Esophagus muscularis mucosa (tissue), 4 donors: Measurements from ENCODE around the gene DGAT2L6.

Experiments
- CTCF ChIP-seq, 3 experiments: fragments of 200-600 bp in 2 of 3; fragments of 450-650 bp in 1 of 3; sonication (generic) in 2 of 3; IDR thresholded peaks; one replicate each; pipeline ENCODE4 v1.5.1; 2017 to 2019; ENCODE audit warnings: antibody characterized with exemption in 3 of 3, mild to moderate bottlenecking in 2 of 3, moderate library complexity in 1 of 3
- EP300 ChIP-seq: sonication (generic); formaldehyde crosslinking; IDR thresholded peaks from one replicate; pipeline ENCODE4 v1.6.1; 2017; ENCODE audit warnings: antibody characterized with exemption
- POLR2A ChIP-seq: fragments of 450-650 bp; IDR thresholded peaks from one replicate; pipeline ENCODE4 v1.6.1; 2017; ENCODE audit warnings: antibody characterized with exemption, moderate library complexity, mild to moderate bottlenecking, low read depth
- POLR2AphosphoS5 ChIP-seq, 2 donors: sonication (generic); formaldehyde crosslinking; IDR thresholded peaks; one replicate each; pipeline ENCODE4 v1.6.1; 2017; ENCODE audit warnings: antibody characterized with exemption in 2 of 2

- TF ChIP-seq CTCF (IDR thresholded peaks at IDR 0.05) = no peak
- no peak for TF ChIP-seq POLR2A
- TF ChIP-seq EP300 = no peak
- no peak for TF ChIP-seq POLR2AphosphoS5 (IDR thresholded peaks at IDR 0.05)
Observed at GRCh38 chrX:70226687-70227086, 49.4 kb downstream of the DGAT2L6 start.
